Activated CD4-positive, alpha-beta memory T cell treated with anti-CD3 and anti-CD28 coated beads for 36 hours (primary cell): Measurements from ENCODE around the gene TUBGCP3. TPM values are rescaled to one million over a fixed set of nuclear protein-coding genes. Genes with fewer than 3 reads are reported as not detected.
A peak's percentile ranks its signal among the peaks of the same experiment; 100 is the strongest.

Source experiments
- CTCF ChIA-PET: fragments of 350-600 bp; sonication (Branson Sonifier 250); formaldehyde crosslinking; loops from one replicate; lab custom pipeline; 2021; ENCODE audit warnings: antibody characterized with exemption, inconsistent platforms; lab: Charles Lee
- POLR2A ChIA-PET: fragments of 350-600 bp; sonication (Branson Sonifier 250); formaldehyde crosslinking; loops from one replicate; lab custom pipeline; 2021; ENCODE audit warnings: antibody characterized with exemption; lab: Charles Lee
- DNase-seq: peaks from one replicate; pipeline ENCODE4 v3.0.0-alpha.2; 2020
- H3K27ac Mint-ChIP-seq: one replicate; pipeline ENCODE4 v1.8.0; 2021; ENCODE audit warnings: mixed read lengths
- H3K27me3 Mint-ChIP-seq: one replicate; pipeline ENCODE4 v1.8.0; 2021; ENCODE audit warnings: mixed read lengths
- H3K36me3 Mint-ChIP-seq: one replicate; pipeline ENCODE4 v1.8.0; 2021; ENCODE audit warnings: mixed read lengths
- H3K4me1 Mint-ChIP-seq: one replicate; pipeline ENCODE4 v1.8.0; 2021; ENCODE audit warnings: low read depth, mixed read lengths
- H3K4me3 Mint-ChIP-seq: one replicate; pipeline ENCODE4 v1.8.0; 2021; ENCODE audit warnings: mild to moderate bottlenecking, mixed read lengths
- H3K9me3 Mint-ChIP-seq: one replicate; pipeline ENCODE4 v1.8.0; 2021; ENCODE audit warnings: mixed read lengths
- intact Hi-C: fragments of 100-400 bp; cut with micrococcal nuclease; formaldehyde crosslinking; loops from one replicate; pipeline ENCODE4 v1.15.1; 2023
- total RNA-seq, 2 experiments: library from RNA; stranded (reverse); gene quantifications; one replicate each; pipeline ENCODE4 v1.2.3, GENCODE V29; 2021

Gene TUBGCP3
- total RNA-seq, 2 experiments from 2014 or later, result 51.7 to 53.7 TPM

DNA sequence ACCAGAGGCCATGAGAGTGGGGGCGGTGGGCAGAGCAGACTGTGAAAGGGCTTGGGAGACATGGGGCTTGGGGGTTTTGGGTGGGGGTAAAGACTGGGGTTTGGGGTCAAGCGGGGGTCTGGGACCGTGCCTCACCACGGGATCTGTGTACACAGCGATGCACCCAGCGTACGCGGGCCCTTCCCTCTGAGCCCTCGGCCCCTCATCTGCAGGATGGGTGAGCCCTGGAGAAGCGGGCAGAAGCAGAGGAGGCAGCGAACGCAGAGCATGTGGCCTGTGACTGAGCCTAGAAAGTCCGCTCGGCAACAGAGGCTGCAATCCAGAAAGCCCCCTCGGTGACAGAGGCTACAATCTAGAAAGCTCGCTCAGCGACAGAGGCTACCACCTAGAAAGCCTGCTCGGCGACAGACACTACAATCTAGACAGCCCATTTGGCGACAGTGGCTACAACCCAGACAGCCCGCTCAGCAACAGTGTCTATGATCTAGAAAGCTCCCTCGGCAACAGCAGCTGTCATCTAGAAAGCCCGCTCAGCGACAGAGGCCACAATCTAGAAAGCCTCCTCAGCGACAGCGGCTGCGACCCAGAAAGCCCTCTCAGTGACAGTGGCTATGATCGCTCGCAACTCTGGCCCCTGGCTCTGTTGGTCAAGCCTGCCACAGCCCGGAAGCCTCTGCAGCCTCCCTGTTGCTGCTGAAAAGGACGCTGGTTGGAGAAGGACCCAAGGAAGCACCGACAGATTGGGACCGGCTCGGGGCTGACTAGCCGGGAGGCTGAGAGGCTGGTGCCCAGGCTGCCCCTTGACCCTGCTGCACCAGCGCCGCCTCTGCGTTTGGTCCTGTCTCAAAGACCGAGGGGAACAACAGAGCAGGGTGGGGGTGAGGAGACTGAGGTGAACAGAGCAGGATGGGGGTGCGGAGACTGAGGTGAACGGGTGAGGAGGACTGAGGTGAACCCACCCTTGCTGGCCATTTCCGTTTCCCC is 143.2 kb downstream of the TUBGCP3 start:
- no peaks in the 10 kb centered on the region for H3K36me3 Mint-ChIP-seq
- CTCF ChIA-PET, result interaction anchor here (0.7 to 1.9 kb wide), 4 partner anchors 10 to 1015 kb away, joined by 3 to 11 read pairs (median 4); no protein-coding TSS in a partner anchor
- no peaks in the 10 kb centered on the region for H3K9me3 Mint-ChIP-seq
- DNase-seq, result peak; percentile 7
- H3K27me3 Mint-ChIP-seq, result peaks cover 15% of the 10 kb centered on the region
- no peak overlapping the region for H3K4me3 Mint-ChIP-seq
- H3K4me1 Mint-ChIP-seq, result no peaks in the 10 kb centered on the region
- POLR2A ChIA-PET, result no interaction called here
- H3K27ac Mint-ChIP-seq, result no peak overlapping the region
- intact Hi-C loops, result loop anchor here (5.0 to 10.0 kb wide), 2 partner anchors 163 to 970 kb away; no protein-coding TSS in a partner anchor

DNA sequence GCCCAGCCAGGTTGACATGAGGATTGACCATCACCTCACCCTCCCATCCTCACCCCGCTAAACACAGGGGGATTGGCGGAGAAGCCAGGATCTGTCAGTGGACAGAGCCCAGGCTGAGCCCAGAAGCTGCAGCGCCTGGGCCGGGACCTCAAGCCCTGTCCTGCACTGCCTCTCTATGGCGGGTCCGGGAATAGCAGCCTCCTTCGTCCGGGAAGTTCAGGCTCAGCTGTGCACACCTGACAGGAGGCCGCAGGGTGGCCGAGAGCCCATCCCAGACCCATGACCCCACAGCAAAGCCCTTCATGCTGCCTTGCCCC is 144.0 kb downstream of the TUBGCP3 start:
- intact Hi-C loops, result loop anchor here (10.0 kb wide), 1 partner anchor 969 kb away; no protein-coding TSS in a partner anchor
- no peaks in the 10 kb centered on the region for H3K4me1 Mint-ChIP-seq
- peak; percentile 75 for DNase-seq
- H3K9me3 Mint-ChIP-seq, result no peaks in the 10 kb centered on the region
- POLR2A ChIA-PET, result no interaction called here
- H3K4me3 Mint-ChIP-seq, result no peak overlapping the region
- CTCF ChIA-PET, result interaction anchor here (0.7 to 1.9 kb wide), 4 partner anchors 11 to 1015 kb away, joined by 3 to 11 read pairs (median 4); no protein-coding TSS in a partner anchor
- no peak overlapping the region for H3K27ac Mint-ChIP-seq
- peaks cover 15% of the 10 kb centered on the region for H3K27me3 Mint-ChIP-seq
- H3K36me3 Mint-ChIP-seq, result no peaks in the 10 kb centered on the region

- intact Hi-C loops, result loop anchor here (10.0 kb wide), 1 partner anchor 969 kb away; no protein-coding TSS in a partner anchor
- H3K4me1 Mint-ChIP-seq, result no peaks in the 10 kb centered on the region
- peak; percentile 18 for DNase-seq
- POLR2A ChIA-PET, result no interaction called here
- peaks cover under 1% of the 10 kb centered on the region for H3K9me3 Mint-ChIP-seq
- H3K4me3 Mint-ChIP-seq, result no peak overlapping the region
- CTCF ChIA-PET, result interaction anchor here (1.6 to 1.9 kb wide), 3 partner anchors 12 to 1014 kb away, joined by 4 to 11 read pairs (median 5); no protein-coding TSS in a partner anchor
- no peaks in the 10 kb centered on the region for H3K36me3 Mint-ChIP-seq
- H3K27me3 Mint-ChIP-seq, result peaks cover 15% of the 10 kb centered on the region
- no peak overlapping the region for H3K27ac Mint-ChIP-seq
These were observed 144.6 kb downstream of the TUBGCP3 start for GRCh38 chr13:112443191-112443994.

DNA sequence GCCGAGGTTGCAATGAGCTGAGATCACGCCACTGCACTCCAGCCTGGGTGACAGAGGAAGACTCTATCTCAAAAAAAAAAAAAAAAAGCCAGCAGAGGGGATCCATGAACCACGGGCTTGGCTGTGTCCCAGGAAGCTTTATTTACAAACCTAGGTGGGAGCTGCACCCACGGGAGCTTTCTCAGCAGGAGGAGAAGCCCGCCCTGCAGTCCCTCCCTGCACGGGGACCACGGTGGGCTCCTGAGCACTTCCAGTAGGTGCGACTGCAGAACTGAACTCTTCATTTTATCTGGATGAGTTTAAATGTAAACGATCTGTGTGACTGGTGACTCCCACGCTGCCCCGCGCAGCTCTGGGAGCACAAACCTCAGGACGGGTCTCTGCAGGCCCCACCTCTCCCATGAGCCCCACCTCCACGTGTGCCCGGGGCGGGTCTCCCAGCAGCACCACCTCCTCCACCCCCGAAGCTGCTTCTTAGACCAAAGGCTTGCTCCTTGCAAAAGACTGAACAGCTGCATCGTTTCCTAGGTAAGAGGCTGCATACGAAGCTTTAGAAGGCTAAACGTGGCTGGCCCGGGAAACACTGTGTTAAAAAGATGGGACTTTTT is 145.4 kb downstream of the TUBGCP3 start:
- Mint-ChIP-seq H3K9me3 (peaks cover 6% of the 10 kb centered on the region), H3K4me3 (no peak overlapping the region), H3K27ac (no peak overlapping the region), H3K4me1 (no peaks in the 10 kb centered on the region), H3K36me3 (no peaks in the 10 kb centered on the region), H3K27me3 (peaks cover 15% of the 10 kb centered on the region)
- CTCF ChIA-PET, result interaction anchor here (0.7 to 1.9 kb wide), 3 partner anchors 163 to 1013 kb away, joined by 3 to 11 read pairs (median 4); no protein-coding TSS in a partner anchor
- intact Hi-C loops, result loop anchor here (10.0 kb wide), 1 partner anchor 968 kb away; no protein-coding TSS in a partner anchor
- DNase-seq, result peak; percentile 7
- POLR2A ChIA-PET, result no interaction called here

DNA sequence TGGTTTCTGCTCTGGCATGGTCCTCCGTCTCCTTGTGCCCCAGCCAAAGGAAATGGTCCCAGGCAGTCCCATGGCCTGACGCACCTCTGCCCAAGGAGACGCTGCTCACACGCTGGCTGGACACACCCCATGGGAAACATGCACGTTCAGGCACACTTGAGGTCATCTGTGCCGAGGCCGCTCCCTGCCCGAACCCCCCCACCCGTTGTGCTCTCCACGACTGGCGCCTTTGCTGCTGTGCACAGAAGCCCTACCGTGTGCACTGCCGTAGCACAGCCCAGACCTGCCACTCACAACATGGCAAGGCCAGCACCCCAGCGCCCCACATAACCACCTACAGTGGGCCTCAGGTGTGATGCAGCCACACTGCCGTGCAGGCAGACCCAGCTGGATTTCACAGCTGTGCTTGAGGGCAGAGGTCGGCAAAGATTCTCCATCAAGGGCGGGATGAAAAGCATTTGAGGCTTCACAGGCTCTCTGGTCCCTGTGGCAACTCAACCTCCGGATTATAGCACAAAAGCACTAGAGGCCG is 146.1 kb downstream of the TUBGCP3 start:
- POLR2A ChIA-PET, result no interaction called here
- intact Hi-C loops, result loop anchor here (10.0 kb wide), 1 partner anchor 967 kb away; no protein-coding TSS in a partner anchor
- Mint-ChIP-seq H3K27ac (no peak overlapping the region), H3K4me1 (no peaks in the 10 kb centered on the region), H3K36me3 (no peaks in the 10 kb centered on the region), H3K4me3 (no peak overlapping the region), H3K27me3 (peaks cover 15% of the 10 kb centered on the region), H3K9me3 (peaks cover 6% of the 10 kb centered on the region)
- DNase-seq, result peak; percentile 4
- CTCF ChIA-PET, result interaction anchor here (0.7 kb wide), 1 partner anchor 501 kb away, joined by 3 read pairs; no protein-coding TSS in a partner anchor

DNA sequence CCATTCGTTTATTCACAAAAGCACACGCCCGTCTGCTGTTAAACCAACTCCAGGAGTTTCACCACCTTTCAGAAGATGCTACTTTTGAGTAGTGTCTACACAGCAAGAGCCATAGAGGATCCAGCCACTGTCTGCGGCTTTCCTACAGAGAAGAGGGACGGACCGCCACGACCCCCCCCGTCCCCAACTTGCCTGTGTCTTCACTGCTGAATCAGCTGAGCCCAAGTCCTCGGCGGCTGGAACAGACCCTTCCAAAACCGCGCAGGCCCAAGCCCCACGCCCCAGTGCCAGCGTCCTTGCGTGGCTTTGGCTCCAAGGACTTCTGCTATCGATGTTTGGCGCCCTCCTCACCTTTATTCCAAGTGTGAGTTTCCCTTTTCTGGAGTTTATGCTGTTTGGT is 146.7 kb downstream of the TUBGCP3 start:
- intact Hi-C loops, result loop anchor here (10.0 kb wide), 1 partner anchor 966 kb away; no protein-coding TSS in a partner anchor
- Mint-ChIP-seq H3K4me3 (no peak overlapping the region), H3K4me1 (no peaks in the 10 kb centered on the region), H3K27me3 (peaks cover 15% of the 10 kb centered on the region), H3K27ac (no peak overlapping the region), H3K36me3 (no peaks in the 10 kb centered on the region), H3K9me3 (peaks cover 6% of the 10 kb centered on the region)
- ChIA-PET POLR2A (no interaction called here), CTCF (no interaction called here)
- DNase-seq, result no peak

DNA sequence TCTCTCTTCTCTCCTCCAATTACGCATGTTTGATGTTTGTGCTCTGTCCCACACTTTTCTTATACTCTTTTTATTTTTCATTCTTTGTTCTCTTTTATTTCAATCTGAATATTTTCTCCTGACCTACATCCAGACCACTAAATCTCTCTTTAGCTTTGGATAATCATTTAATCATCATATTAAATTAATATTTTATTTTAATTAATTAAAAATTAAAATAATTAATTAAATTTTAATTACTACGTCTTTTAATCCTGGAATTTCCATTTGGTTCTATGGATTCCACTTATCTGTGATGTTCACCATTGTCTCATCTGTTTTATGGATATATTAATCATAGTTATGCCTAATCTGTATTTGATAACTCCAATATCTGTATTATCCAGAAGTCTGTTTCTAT is 149.4 kb downstream of the TUBGCP3 start:
- H3K9me3 Mint-ChIP-seq, result peaks cover 9% of the 10 kb centered on the region
- peaks cover 12% of the 10 kb centered on the region for H3K27me3 Mint-ChIP-seq
- no peak for DNase-seq
- no peak overlapping the region for H3K27ac Mint-ChIP-seq
- intact Hi-C loops, result no loop called here
- ChIA-PET CTCF (no interaction called here), POLR2A (no interaction called here)
- H3K4me3 Mint-ChIP-seq, result no peak overlapping the region
- no peaks in the 10 kb centered on the region for H3K36me3 Mint-ChIP-seq
- H3K4me1 Mint-ChIP-seq, result no peaks in the 10 kb centered on the region

- no peaks in the 10 kb centered on the region for H3K4me1 Mint-ChIP-seq
- no peak for DNase-seq
- H3K9me3 Mint-ChIP-seq, result peaks cover 9% of the 10 kb centered on the region
- no peaks in the 10 kb centered on the region for H3K36me3 Mint-ChIP-seq
- intact Hi-C loops, result no loop called here
- H3K27me3 Mint-ChIP-seq, result peaks cover 7% of the 10 kb centered on the region
- ChIA-PET CTCF (no interaction called here), POLR2A (no interaction called here)
- no peak overlapping the region for H3K27ac Mint-ChIP-seq
- no peak overlapping the region for H3K4me3 Mint-ChIP-seq
These were observed 149.9 kb downstream of the TUBGCP3 start for GRCh38 chr13:112438094-112438493.

DNA sequence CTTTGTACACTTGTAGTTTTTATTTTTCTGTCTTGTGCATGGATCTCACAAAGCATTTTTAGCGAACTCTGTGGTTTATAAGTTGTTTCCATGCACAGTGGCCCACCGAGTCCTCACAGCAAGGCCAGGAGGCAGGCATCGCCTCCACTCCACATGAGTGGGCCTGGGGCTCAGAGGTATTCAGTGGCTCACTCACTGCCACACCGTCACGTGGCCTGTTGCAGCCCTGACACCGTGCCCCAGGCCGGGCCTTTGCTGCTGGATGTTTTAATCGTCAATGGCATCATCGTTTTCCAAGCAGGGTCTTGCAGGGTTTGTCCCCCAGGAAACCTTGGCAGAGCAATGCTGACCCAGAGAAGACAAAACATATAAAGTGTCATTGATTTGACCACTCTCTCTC is 152.0 kb downstream of the TUBGCP3 start:
- H3K4me1 Mint-ChIP-seq, result no peaks in the 10 kb centered on the region
- no peaks in the 10 kb centered on the region for H3K36me3 Mint-ChIP-seq
- no peak for DNase-seq
- H3K4me3 Mint-ChIP-seq, result no peak overlapping the region
- peaks cover 9% of the 10 kb centered on the region for H3K9me3 Mint-ChIP-seq
- H3K27me3 Mint-ChIP-seq, result peaks cover 7% of the 10 kb centered on the region
- ChIA-PET CTCF (no interaction called here), POLR2A (no interaction called here)
- no peak overlapping the region for H3K27ac Mint-ChIP-seq
- intact Hi-C loops, result no loop called here
